ENCODE measurements around the gene MAGEA10.
"Not testable (repeated sequence)": the region's sequence is repeated elsewhere in the genome, so short reads cannot be mapped to it uniquely, and the experiment has no call there.

Gene MAGEA10

DNA sequence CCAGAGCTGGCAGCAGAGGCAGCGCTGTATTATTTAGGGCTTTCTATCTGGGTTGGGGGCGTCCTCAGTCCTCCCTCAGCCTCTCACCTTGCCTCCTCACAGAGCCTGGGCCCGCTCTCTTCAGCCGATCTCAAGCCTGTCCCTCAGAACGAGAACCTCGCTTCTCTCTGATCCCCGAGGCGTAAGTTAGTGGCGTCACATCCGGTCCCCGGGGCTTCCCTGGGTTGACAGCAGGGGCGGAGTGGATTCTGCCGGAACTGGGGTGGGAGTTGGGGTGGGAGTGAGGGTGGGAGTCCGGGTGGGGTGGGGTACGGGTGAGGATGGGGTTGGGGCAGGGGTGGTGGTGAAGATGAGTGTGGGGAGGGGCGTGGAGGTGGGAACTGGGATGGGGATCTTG is at the start of gene MAGEA10:
Gene MAGEA10, minus strand, starts transcription at position 190 of the 397 bp plus-strand sequence. CDS start 2,957 bp downstream, outside the sequence.
- DNase-seq = no peak

DNA sequence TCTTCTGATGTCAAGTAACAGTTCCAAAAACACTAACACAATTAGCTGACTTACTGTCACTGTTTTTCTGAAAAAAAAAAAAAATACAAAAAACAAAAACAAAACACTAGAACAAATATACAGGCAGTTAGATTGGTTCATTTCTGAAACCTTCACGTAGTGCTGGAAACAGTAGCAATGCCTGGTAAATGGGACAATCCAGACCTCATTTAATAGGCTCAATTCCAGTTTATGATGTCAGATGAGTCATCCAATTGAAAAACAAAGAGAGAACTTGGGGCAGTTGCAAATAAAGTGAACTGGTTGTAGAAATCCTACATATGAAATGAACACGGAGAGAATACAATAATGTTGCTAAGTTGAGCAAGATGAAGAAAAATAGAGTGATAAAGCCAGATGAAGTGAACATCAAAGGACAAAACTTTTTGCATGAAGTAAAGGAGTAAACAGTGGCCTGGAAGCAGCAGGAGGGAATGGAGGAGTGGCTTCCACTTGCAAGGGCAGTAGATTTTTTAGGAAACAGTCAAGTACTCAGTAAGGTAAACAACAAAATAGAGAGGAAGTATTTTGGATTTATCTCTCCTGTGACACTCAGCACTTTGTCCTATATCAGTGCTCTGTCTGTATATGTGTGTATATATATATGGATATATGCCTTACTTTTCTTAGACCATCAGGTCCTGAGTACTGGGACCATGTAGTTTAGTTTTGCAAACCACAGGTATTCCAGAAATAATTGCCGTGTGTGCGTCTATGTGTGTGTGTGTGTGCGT is 39.3 kb upstream of the MAGEA10 start:
- no peak for DNase-seq

DNA sequence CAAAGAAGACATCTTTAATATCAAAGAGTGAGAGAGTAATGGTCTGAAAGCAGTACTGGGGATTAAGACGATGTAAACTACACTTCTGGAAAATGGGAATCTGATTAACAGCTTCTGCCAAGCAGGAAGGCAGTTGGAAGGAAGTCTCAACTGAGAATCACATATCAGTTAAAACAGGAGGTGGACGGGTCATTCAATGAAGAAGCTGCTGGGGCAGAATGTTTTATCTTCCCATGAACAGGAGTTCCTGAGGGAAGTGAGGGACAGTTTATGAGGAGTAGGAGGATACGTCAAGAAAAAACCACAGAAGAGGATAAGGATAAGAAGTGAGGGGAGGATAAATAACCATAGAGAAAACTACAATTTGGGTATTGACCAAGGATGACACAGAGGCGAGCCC is 38.7 kb upstream of the MAGEA10 start:
- DNase-seq = no peak

DNA sequence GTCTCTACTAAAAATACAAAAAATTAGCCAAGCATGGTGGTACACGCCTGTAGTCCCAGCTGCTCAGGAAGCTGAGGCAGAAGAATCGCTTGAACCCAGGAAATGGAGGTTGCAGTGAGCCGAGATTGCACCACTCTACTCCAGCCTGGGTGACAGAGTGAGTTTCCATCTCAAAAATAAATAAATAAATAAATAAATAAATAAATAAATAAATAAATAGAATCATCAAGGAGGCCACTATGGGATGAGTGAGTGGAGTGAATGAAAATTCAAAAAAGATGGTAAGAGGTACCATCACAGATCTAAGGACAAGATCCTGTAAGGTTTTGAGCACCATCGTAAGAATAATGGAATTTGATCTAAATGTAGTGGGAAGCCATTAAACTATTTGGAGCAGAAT is 37.5 kb upstream of the MAGEA10 start:
- not testable (repeated sequence) for DNase-seq

DNA sequence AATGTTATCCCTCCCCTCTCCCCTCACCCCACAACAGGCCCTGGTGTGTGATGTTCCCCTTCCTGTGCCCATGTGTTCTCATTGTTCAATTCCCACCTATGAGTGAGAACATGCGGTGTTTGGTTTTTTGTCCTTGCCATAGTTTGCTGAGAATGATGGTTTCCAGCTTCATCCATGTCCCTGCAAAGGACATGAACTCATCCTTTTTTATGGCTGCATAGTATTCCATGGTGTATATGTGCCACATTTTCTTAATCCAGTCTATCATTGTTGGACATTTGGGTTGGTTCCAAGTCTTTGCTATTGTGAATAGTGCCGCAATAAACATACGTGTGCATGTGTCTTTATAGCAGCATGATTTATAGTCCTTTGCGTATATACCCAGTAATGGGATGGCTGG is 35.5 kb upstream of the MAGEA10 start:
- DNase-seq = not testable (repeated sequence)

DNA sequence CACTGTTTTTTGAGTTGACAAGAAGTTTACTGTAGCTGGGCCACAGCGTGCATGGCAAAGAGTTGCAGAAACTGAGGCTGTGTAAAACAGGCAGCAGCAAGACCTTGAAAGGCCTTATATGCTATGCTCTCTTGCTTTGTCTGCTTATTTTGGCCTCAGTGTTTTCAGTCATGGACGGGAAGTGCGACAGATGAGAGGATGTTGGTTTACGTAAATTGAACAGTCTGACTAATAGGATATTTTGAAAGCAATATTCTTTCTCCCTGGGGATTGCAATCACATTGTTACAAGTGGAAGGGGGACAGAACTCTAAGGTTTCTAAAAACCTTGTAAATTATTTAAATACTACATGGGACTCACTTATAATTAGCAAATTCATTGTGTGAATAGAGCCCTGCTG is 32.2 kb upstream of the MAGEA10 start:
- no peak for DNase-seq

DNA sequence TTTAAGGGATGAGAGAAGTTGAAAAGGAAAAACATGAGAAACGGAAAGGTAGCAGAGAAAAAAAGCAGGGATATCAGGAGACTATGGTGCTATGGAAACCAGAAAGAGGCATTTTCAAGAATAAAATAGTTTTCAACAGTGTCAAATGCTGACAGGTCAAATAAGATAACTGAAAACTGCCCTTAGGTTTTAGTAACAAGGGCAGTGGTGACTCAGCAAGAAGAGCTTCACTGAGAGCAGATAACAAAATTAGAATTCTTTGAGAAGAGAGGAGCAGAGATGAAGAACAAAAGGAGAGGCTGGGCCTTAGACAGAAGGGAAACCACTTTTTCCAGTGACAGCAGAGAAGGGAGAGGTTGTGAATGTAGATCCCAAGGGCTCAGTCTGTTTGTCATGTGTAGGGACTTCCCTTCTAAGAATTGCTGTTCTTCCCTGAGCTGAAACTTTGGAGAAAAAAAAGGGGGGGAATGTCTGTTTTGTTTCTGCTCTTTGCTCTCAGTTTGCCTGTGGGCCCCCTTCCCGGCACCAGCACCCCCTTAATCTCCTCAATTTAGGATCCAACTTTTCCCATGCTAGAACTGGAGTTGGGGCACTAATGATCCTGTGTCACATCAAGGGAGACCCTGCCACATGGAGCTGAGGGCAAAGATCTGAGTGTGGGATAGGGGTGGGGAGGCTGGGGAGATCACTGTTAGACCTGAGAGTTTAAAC is 26.8 kb upstream of the MAGEA10 start:
- no peak for DNase-seq

DNA sequence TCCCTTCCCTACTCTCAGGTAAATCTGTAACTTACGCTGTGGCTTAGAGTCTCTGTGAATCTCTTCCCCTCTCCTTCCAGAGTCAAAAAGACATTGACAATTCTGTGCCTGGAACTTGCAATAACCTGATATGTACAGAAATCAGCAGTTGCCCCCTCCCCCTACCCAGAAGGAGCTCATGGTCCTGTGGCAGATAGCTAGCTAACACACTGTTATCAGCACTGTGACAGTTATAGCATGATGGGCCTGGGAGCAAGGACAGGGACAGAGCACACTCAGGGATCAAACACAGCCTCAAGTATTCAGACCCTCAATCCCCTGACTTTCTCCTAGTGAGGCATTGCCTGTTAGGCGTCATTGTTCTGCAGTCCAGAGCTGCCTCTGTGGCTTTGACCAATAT is 18.7 kb upstream of the MAGEA10 start:
- no peak for DNase-seq

DNA sequence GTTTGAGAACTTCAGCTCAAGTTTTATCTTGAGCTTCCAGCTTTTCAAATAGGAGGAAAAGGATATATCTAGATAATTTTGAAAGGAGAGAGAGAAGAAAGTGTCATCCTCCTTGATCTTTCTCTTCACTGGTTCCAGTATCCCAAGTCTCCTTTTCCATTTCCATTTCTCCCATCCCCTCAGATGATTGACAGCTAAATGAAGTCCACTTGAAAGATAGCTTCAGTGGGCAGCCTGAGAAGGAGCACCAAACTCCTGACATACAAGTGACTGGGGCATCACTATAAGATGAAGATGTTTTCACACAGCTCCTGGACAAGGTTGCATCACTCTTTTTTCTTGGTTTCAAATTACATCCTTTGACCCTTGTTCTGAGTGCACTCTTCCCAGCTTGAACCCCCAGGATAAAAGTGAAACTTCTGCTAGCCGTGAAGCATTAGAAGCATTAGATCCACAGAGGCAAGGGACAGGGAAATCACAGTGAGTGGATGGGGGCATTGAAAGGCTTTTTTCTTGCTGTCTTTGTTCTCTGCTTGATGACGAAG is 17.5 kb upstream of the MAGEA10 start:
- no peak for DNase-seq

DNA sequence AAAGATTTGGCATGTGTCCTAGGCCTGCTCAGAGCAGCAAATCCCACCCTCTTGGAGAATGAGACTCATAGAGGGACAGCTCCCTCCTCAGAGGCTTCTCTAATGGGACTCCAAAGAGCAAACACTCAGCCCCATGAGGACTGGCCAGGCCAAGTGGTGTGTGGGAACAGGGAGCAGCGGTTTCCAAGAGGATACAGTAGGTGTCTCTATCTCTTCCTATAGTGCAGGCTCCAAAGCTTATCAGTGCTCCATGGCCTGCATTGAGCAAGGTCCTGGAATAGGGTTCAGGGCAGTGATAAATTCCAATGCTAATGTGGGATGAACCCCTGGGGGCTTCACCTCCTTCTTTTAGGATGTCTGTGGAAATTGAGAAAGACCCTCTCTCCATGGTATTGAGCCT is 15.7 kb upstream of the MAGEA10 start:
- no peak for DNase-seq

DNA sequence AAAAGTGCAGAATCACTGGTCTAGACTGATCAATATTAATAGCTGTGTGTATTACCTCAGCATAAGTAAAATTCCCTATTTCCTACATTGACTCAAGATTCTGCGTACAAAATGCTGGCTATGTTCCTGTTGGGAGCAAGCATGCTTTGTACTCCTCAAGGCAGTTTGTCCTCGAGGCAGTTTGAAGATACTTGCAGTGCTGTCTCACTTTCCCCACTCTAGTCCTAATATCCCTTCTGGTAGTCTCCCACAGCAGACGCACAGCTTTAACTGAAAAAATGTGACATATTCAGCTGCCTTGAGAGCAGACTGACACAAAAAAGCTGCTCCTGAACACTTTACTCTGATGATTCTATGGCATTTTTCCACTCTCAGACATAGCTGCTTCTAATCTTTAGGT is 12.9 kb upstream of the MAGEA10 start:
- DNase-seq = no peak

DNA sequence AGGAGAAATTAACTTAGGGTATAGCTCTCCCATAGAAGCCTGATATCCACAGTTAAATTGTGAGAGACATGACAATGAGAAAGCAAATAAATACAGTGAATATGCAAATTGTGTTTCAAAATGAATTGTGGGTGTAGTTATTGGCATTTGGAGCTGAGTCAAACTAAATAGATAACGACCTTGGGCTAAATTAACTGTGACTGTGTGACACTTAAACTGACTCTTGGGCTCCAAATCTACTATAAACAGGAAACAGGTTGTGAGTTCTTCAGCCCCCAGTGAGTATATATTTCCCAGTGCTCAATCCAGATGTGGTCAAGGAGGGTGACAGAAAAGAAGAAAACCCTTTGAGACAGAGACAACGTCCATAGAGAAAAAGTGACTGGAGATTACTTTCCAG is 11.3 kb upstream of the MAGEA10 start:
- no peak for DNase-seq

DNA sequence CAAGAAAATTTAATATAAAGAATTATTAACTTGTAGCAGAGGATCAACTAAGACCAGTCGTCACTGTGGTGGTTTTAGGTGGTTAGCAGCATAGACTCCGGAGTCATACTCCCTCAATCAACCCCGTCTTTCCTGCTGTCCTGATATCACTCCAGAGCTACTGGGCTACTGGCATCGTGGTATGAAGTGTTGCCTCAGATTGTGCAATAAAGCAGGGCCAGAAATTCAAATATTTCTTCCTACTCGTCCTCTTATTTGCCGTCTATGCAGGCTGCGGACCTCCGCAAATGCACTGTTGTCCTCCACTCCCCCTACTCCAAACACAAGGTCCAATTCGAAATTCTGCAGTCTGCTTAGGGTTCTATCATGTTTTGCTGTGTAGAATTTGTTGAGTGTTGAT is 1.2 kb upstream of the MAGEA10 start:
- no peak for DNase-seq

DNA sequence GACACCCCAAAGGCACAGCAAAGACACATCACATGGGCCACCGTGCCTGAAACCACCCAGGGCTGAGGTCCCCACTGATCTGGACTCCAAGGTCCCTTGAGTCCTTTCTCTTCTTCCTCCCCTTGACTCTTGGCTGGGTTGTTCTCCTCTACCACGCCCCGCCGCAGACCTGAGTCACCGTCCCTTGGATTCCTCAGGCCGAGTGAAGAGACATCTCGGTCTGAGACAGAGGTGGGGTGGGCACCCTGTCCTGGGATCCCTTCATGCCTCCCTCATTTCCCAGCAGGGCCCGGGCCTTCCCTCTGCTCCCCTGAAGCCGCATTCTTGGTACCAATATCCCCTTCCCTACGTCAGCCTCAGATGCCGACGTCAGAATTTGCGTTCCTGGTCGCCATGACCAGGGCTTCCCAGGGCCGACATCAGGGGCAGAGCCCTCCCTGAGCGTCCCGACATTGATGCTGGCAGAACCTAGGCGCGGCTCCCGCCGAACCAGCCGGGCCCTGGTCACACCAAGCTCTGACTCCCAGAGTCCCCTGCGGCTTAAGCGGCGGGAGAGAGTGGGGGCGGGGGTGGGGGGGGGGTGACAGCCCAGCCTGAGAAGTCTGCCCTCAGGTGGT is 498 bp downstream of the MAGEA10 start:
- no peak for DNase-seq

DNA sequence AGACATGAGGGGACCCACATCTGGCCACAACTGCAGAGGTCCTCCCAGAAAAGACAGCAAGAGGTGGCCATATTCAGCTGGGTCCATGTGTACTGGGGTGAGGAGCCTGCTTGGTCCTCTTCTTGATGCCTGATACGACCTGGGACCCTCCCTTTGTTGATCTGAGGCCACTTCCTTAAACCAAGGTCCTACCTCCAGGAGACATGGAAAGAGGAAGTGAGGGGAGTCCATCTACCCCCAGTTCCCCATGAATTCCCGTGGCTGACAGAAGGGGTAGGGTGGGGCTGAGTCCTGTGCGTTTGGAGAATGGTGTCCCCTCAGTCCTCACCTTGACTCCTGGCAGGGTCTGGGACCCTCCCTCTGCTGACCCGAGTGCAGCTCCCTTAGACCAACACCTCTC is 2.1 kb downstream of the MAGEA10 start:
- no peak for DNase-seq

DNA sequence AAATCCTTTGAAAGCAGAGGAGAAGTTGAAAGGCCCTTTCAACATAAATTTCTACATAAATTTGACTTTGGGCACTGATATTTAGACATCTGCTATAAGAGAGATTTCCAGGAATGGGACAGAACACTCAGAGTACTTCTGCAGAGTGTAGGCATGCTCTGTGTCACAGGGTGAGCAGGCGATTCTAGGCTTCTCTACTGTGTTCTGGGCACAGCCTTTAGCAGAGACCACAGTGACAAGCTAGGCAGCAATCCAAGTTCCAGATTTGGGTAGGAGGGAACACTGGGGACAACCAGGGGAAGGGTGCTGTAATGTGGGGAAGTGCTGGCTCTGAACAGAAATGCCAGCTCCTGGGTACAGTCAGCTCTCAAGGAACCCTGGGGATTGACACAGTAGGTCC is 6.9 kb downstream of the MAGEA10 start:
- no peak for DNase-seq

DNA sequence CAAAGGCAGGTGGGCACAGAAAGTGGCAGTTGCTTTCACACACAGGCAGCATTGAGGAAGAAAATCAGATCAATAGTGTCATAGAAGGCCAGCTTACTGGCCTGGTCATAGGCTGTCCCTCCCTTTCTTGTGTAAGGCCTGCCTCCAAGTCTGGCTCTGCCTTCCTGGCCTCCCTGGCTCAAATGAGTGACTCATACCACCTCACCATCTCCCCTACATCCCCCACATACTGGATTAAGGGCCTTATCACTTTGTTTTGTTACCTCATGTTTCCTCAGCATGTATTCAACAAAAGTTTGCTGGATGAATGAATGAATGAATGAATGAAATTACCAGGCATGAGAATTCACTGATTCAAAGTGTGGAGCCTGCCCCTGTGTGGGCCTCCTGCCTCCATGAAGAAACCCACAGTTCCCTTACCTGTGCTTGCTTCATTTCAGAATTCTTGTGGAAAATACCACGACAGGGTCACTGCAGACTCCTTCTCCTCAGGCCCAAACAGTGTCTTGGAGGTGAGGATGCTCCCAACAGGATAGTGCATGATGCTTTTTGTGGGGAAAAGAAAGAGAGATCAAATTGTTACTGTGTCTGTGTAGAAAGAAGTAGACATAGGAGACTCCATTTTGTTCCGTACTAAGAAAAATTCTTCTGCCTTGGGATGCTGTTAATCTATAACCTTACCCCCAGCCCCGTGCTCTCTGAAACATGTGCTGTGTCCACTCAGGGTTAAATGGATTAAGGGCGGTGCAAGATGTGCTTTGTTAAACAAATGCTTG is 9.1 kb downstream of the MAGEA10 start:
- not testable (repeated sequence) for DNase-seq

DNA sequence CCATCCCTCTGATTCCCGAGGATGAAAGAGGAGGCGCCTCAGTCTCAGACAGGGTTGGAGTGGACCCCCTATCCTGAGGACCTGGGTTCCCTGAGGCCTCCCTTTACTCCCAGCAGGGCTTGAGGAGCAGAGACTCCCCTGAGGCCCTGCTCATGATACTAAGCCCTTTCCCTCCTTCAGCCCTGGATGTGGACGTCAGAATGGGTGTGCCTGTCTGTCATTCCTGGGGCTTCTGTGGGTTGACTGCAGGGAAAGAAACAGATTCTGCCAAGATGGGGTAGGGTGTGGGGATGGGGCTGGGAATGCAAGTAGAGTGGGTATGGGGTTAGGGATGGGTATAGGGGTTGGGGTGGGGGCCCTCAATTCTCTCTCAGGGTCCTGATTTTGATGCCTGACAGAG is 21.1 kb downstream of the MAGEA10 start:
- DNase-seq = no peak

DNA sequence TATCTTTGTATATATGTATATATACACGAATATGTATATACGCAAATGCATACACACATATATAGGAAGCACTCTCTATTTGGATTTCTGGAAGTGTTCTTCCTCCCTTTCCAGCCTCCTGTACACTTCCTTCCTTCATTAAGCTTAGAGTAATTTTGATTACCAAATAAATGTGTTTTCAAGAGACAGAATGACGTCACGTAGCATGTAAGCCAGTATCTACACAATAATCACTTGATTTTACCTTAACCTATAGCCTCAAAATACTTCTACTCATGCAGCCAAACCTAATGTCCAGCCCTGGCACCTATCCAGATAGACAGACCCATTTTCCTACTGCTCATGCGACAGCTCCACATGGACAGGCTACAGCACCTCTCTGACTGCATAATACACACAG is 29.9 kb downstream of the MAGEA10 start:
- no peak for DNase-seq

DNA sequence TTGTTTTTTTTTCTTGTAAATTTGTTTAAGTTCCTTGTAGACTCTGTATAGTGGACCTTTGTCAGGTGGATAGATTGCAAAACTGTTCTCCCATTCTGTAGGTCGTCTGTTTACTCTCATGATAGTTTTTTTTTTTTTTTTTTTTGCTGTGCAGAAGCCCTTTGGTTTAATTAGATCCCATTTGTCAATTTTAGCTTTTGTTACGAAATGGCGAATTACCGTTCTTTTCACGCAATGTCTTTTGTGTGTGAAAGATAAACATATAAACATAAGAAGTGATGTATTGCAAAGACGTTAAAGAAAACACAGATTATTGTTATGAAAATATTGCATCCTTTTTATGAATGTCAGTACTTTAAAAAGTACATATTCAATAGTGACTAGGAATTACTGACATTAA is 34.5 kb downstream of the MAGEA10 start:
- no peak for DNase-seq

DNA sequence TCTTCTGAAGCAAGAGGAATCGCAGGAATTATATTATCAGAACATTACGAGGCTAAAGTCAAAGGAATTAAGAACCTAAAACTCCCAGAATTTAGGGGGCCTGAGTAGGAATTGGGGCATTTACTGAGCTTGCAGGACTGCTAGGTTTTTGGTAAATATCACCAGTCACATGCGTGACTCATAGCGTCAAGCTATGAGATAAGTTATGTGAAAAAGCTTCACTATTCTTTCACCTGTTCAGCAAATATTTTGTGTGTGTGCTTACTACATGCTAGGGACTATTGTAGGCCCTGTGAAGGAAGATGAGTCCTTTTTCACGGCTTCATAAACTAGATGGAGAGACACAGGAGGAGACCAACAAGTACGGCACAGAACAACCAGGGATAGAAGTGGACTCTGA is 52.2 kb downstream of the MAGEA10 start:
- no peak for DNase-seq
